Duodenal mucosa (tissue), 2 donors: ENCODE measurements around the gene TDP2.

Experiments used
- H3K27ac ChIP-seq: one replicate; pipeline ENCODE4 v1.7.0; 2013; ENCODE audit warnings: low read depth, low read length
- H3K27me3 ChIP-seq, 2 donors: one replicate each; pipeline ENCODE4 v1.7.0; 2013; ENCODE audit warnings: low read length in 2 of 2, control low read depth in 1 of 2; ENCODE audit not compliant: insufficient read depth in 2 of 2, control insufficient read depth in 1 of 2
- H3K36me3 ChIP-seq, 2 donors: one replicate each; pipeline ENCODE4 v1.7.0; 2013; ENCODE audit warnings: low read length in 2 of 2, control low read depth in 1 of 2; ENCODE audit not compliant: insufficient read depth in 2 of 2, control insufficient read depth in 1 of 2
- H3K4me1 ChIP-seq, 2 donors: one replicate each; pipeline ENCODE4 v1.7.0; 2013; ENCODE audit warnings: low read length in 2 of 2, control low read depth in 1 of 2; ENCODE audit not compliant: insufficient read depth in 2 of 2, control insufficient read depth in 1 of 2
- H3K4me3 ChIP-seq, 2 donors: one replicate each; pipeline ENCODE4 v1.7.0; 2013; ENCODE audit warnings: low read length in 2 of 2, low read depth in 1 of 2
- H3K9ac ChIP-seq, 2 donors: one replicate each; pipeline ENCODE4 v1.7.0; 2013; ENCODE audit warnings: low read length in 2 of 2, low read depth in 1 of 2
- H3K9me3 ChIP-seq, 2 donors: one replicate each; pipeline ENCODE4 v1.7.0; 2013; ENCODE audit warnings: low read length in 2 of 2, control low read depth in 1 of 2; ENCODE audit not compliant: control insufficient read depth in 1 of 2

The TDP2 gene

DNA sequence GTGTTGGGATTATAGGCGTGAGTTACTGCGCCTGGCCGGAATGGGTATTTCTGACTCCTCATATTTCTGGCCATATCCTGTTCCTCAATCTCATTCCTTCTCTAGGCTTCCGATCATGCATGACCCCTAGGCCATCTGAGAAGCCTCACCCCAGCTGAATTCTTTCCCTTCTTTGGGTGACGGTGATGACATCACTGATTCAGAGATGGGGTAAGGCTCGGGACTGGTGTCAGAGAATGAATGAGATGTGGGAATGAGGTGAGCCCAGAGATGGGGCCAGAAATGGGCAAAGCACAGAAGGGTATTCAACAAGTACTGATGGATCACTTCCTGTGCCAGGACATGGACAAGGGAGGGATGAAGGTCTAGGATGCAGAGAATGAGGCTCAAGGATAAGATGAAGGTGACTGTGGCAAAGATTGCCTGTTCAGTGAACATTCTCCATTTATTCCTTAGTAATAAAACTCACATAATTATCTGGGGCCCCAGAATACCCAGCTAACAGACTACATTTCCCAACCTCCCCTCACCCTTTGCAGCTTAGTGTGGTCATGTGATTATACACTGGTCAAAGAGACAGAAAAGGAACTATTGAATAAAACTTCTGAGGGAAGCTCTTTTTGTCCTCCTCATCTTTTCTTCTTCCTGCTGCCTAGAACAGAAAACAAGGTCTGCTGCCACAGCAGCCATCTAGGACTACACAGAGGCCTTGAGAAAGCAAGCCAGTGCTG lies 60.3 kb downstream of the TDP2 start:
- Histone ChIP-seq H3K9ac (no peak overlapping the region), H3K36me3 (no peaks in the 10 kb centered on the region), H3K27me3 (no peaks in the 10 kb centered on the region), H3K27ac (no peak overlapping the region), H3K4me3 (no peak overlapping the region), H3K4me1 (no peaks in the 10 kb centered on the region), H3K9me3 (no peaks in the 10 kb centered on the region)

DNA sequence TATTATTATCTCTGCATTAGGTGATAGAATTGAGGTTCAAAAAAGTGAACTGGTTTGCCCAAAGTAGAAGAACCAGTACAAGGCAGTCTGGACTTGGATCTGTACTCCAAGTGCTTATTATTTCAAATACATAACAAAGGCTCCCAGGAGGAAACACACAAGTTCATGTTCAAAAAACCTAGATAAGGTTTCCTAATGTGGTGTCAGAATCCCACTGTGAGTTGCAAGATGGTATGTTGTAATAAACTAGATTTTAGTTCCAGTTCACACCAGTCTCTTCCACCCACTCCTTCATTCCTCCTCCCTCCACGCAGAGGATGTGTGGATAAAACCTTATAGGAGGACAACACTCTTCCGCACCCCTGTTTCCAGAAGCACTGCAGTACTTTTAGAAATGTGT lies 63.5 kb downstream of the TDP2 start:
- H3K27ac ChIP-seq = no peak overlapping the region
- no peaks in the 10 kb centered on the region for H3K27me3 ChIP-seq
- H3K36me3 ChIP-seq = no peaks in the 10 kb centered on the region
- no peaks in the 10 kb centered on the region for H3K9me3 ChIP-seq
- no peak overlapping the region for H3K9ac ChIP-seq
- no peaks in the 10 kb centered on the region for H3K4me1 ChIP-seq
- no peak overlapping the region for H3K4me3 ChIP-seq

DNA sequence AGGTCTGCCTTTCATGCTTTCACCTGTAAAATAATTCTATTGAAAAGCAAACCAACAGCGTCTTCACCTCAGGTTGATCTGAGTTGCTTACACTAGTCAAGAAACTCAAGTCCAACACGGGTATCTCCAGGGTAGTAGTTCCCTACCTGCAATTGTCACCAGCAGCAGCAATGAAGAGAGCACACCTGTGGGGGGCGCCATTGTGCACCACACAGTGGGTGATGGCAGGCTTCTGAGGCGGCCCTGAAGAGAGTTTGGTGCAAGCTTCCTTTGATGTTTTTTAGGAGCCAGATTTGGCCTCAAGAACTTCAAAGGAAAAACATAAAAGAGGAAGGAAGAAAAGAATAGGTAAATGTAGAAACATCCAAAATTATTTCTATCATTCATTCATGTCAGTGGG lies 65.8 kb downstream of the TDP2 start:
- Histone ChIP-seq H3K27ac (no peak overlapping the region), H3K4me1 (no peaks in the 10 kb centered on the region), H3K27me3 (no peaks in the 10 kb centered on the region), H3K4me3 (no peak overlapping the region), H3K9ac (no peak overlapping the region), H3K36me3 (no peaks in the 10 kb centered on the region), H3K9me3 (no peaks in the 10 kb centered on the region)
